Endothelial cell of umbilical vein (primary cell): ENCODE results near the gene MCL1. TPM values are rescaled to one million over a fixed set of nuclear protein-coding genes. Genes with fewer than 3 reads are reported as not detected.
A peak's percentile ranks its signal among the peaks of the same experiment; 100 is the strongest.

Experiments used
- BruUV-seq: library from RNA; stranded (reverse); fragments of 400-500 nt; replicated peaks from 2 replicates; lab custom pipeline; 2021; lab: Mats Ljungman, UMichigan
- CTCF ChIA-PET: fragments of 300-600, 350-600 bp; sonication (Branson Sonifier 250); formaldehyde crosslinking; loops from one replicate; lab custom pipeline; 2021; ENCODE audit warnings: antibody characterized with exemption, inconsistent platforms; lab: Charles Lee
- POLR2A ChIA-PET: fragments of 300-600, 350-600 bp; sonication (Branson Sonifier 250); formaldehyde crosslinking; loops from one replicate; lab custom pipeline; 2021; ENCODE audit warnings: antibody characterized with exemption, inconsistent platforms; lab: Charles Lee
- DNase-seq: peaks from one replicate; pipeline ENCODE4 v3.0.0-alpha.2; 2011; ENCODE audit warnings: low read depth, low spot score
- FAIRE-seq: peaks from 2 replicates; lab custom pipeline; 2011; peaks lifted over from hg19 to GRCh38; lab: Jason Lieb, UNC
- H2AFZ ChIP-seq: 2 replicates; pipeline ENCODE4 v1.6.0; 2012; ENCODE audit warnings: low read depth, low read length, control low read depth, inconsistent platforms
- H3K27ac ChIP-seq: 2 replicates; pipeline ENCODE4 v1.5.1; 2011; ENCODE audit warnings: low read depth, mild to moderate bottlenecking, control low read depth, low read length, moderate library complexity; ENCODE audit not compliant: insufficient read depth
- H3K27me3 ChIP-seq, 2 experiments: 2 replicates each; pipeline versions ENCODE4 v1.6.0 to v1.6.1; 2011; ENCODE audit warnings: low read length in 2 of 2, mixed read lengths in 1 of 2; ENCODE audit not compliant: control insufficient read depth in 2 of 2, insufficient read depth in 2 of 2
- H3K36me3 ChIP-seq, 2 experiments: 2 replicates in 1 of 2; 3 replicates in 1 of 2; pipeline ENCODE4 v1.5.1; 2011; ENCODE audit warnings: low read length in 2 of 2, mild to moderate bottlenecking in 1 of 2, moderate library complexity in 1 of 2; ENCODE audit not compliant: control insufficient read depth in 2 of 2, insufficient read depth in 2 of 2; ENCODE audit errors: extremely low read depth in 1 of 2
- H3K4me1 ChIP-seq: 3 replicates; pipeline ENCODE4 v1.5.1; 2011; ENCODE audit warnings: mild to moderate bottlenecking, low read length; ENCODE audit not compliant: control insufficient read depth, insufficient read depth; ENCODE audit errors: extremely low read depth
- H3K4me2 ChIP-seq: 2 replicates; pipeline ENCODE4 v1.6.1; 2011; ENCODE audit warnings: low read length, control low read depth, mixed read lengths; ENCODE audit not compliant: insufficient read depth
- H3K4me3 ChIP-seq, 3 experiments: fragments of 200-600 bp in 1 of 3; sonication (generic), shearing (Covaris generic) in 1 of 3; replicated peaks in 1 of 3; 2 replicates each; pipeline ENCODE4 v1.5.1; 2011 to 2016; ENCODE audit warnings: control low read depth in 3 of 3, low read length in 3 of 3, mild to moderate bottlenecking in 2 of 3, inconsistent platforms in 1 of 3, low read depth in 1 of 3, moderate library complexity in 1 of 3; ENCODE audit not compliant: insufficient read depth in 1 of 3
- H3K79me2 ChIP-seq: 2 replicates; pipeline ENCODE4 v1.6.0; 2012; ENCODE audit warnings: low read length, inconsistent platforms; ENCODE audit not compliant: control insufficient read depth, insufficient read depth
- H3K9ac ChIP-seq: replicated peaks from 2 replicates; pipeline ENCODE3; 2011; ENCODE audit warnings: low read length, control low read depth; ENCODE audit not compliant: insufficient read depth; ENCODE audit errors: extremely low read depth
- H3K9me1 ChIP-seq: replicated peaks from 3 replicates; pipeline ENCODE4 v1.6.0; 2011; ENCODE audit warnings: mild to moderate bottlenecking, low read length; ENCODE audit not compliant: control insufficient read depth, insufficient read depth; ENCODE audit errors: extremely low read depth
- H3K9me3 ChIP-seq: replicated peaks from 2 replicates; pipeline ENCODE4 v1.5.1; 2012; ENCODE audit warnings: low read length, inconsistent platforms; ENCODE audit not compliant: control insufficient read depth, insufficient read depth
- H4K20me1 ChIP-seq: replicated peaks from 2 replicates; pipeline ENCODE3; 2011; ENCODE audit warnings: mild to moderate bottlenecking, low read length; ENCODE audit not compliant: control insufficient read depth, insufficient read depth; ENCODE audit errors: extremely low read depth
- CTCF ChIP-seq, 2 donors: IDR thresholded peaks; 1 replicate in 1 of 2; 2 replicates in 1 of 2; pipeline ENCODE4 v1.5.1; 2011; ENCODE audit warnings: low read length in 2 of 2, mild to moderate bottlenecking in 2 of 2, moderate library complexity in 2 of 2, control low read depth in 1 of 2, inconsistent platforms in 1 of 2, low read depth in 1 of 2; ENCODE audit not compliant: insufficient read depth in 1 of 2; ENCODE audit errors: extremely low read depth in 1 of 2
- EZH2 ChIP-seq: IDR thresholded peaks from 2 replicates; pipeline ENCODE4 v1.6.1; 2012; ENCODE audit warnings: borderline replicate concordance, low read depth, mild to moderate bottlenecking, moderate library complexity, low read length, inconsistent platforms; ENCODE audit not compliant: severe bottlenecking
- FOS ChIP-seq: IDR thresholded peaks from 2 replicates; pipeline ENCODE4 v1.6.1; 2011; ENCODE audit warnings: mild to moderate bottlenecking, low read length, moderate library complexity, borderline replicate concordance; ENCODE audit not compliant: insufficient read depth
- GATA2 ChIP-seq: IDR thresholded peaks from 2 replicates; pipeline ENCODE4 v1.7.0; 2011; ENCODE audit warnings: low read depth, mild to moderate bottlenecking, moderate library complexity, mixed read lengths, low read length; ENCODE audit not compliant: insufficient read length, insufficient read depth
- JUN ChIP-seq: IDR thresholded peaks from 2 replicates; pipeline ENCODE4 v1.6.1; 2011; ENCODE audit warnings: borderline replicate concordance, low read depth; ENCODE audit not compliant: insufficient read length, insufficient read depth
- MYC ChIP-seq: IDR thresholded peaks from one replicate; pipeline ENCODE4 v1.6.1; 2011; ENCODE audit warnings: mild to moderate bottlenecking, low read depth, low read length
- POLR2A ChIP-seq: IDR thresholded peaks from 2 replicates; pipeline ENCODE4 v1.6.1; 2012; ENCODE audit warnings: low read depth, mild to moderate bottlenecking, control low read depth, low read length
- POLR2AphosphoS5 ChIP-seq: IDR thresholded peaks from 2 replicates; pipeline ENCODE4 v1.6.1; 2012; ENCODE audit warnings: low read depth, mild to moderate bottlenecking, control low read depth, low read length, moderate library complexity; ENCODE audit not compliant: insufficient read depth
- dilution Hi-C: fragments of 300-500 bp; cut with MboI; formaldehyde crosslinking; loops from one replicate; pipeline ENCODE4 v1.15.0; 2019; ENCODE audit warnings: low sequenced_read_pairs; ENCODE audit not compliant: extremely low pct_ligation_motif_present
- intact Hi-C: fragments of 100-400 bp; cut with micrococcal nuclease; formaldehyde crosslinking; loops from one replicate; pipeline ENCODE4 v1.10.0; 2022
- polyA plus RNA-seq, 4 experiments: library from polyadenylated mRNA; depleted of rRNA in 3 of 4; stranded (reverse) in 3 of 4; unstranded in 1 of 4; fragments of >200 nt; gene quantifications; 2 replicates each; pipeline versions ENCODE4 v1.2.1 to v1.2.3, GENCODE V29; 2011 to 2012; ENCODE audit warnings: missing spikeins in 1 of 4
- total RNA-seq: library from RNA; stranded (reverse); gene quantifications from 2 replicates; pipeline ENCODE4 v1.2.3, GENCODE V29; 2021
- TF ChIP-seq, protein P1 (sequence below): IDR thresholded peaks from 2 replicates; pipeline ENCODE4 v1.6.1; 2011; ENCODE audit not compliant: insufficient read depth, insufficient read length

The MCL1 gene
- total and polyA plus RNA-seq, 2 donors (not counting 3 experiments of a cell fraction or from before 2014, with no cell fraction given) = 87.3 to 186 TPM

DNA sequence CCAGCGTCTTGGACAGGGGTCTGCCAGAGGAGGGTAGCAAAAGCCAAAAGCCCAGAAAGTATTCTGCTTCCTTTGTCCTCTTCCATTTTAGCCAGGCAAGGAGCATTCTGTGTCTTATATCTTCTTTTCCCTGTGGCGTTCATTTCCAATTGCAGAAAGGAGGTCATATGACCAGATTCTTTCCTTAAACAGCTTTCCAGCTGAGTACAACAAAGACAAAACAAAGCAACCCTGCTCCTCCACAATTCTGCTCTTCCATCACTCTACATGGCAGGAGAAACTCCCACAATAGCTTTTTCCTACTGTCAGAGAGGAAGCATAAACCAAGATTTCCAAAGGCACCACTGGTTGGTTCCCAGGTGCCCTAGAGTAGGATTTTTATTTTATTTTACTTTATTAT, 30.3 kb upstream of the MCL1 start:
- no peaks in the 10 kb centered on the region for H3K9me1 ChIP-seq
- BruUV-seq = no TSS peak
- dilution Hi-C loops = no loop called here
- H3K9me3 ChIP-seq = no peaks in the 10 kb centered on the region
- intact Hi-C loops = loop anchor here (2.0 kb wide), 1 partner anchor 19 kb away; the partner anchor contains the start of gene ENSA
- H2AFZ ChIP-seq = no peak overlapping the region
- H4K20me1 ChIP-seq = no peaks in the 10 kb centered on the region
- ChIA-PET CTCF (interaction anchor here (1.4 to 1.7 kb wide), 3 partner anchors 11 to 49 kb away, joined by 5 to 6 read pairs (median 5); partner anchors contain the start of gene MCL1), POLR2A (interaction anchor here (1.7 kb wide), 1 partner anchor 31 kb away, joined by 12 read pairs; the partner anchor contains the start of gene MCL1)
- FAIRE-seq (no peak), DNase-seq (peak; percentile 59)
- no peak for TF ChIP-seq GATA2
- H3K4me2 ChIP-seq = no peak overlapping the region
- no peak overlapping the region for H3K9ac ChIP-seq
- H3K27ac ChIP-seq = peak overlapping the region; percentile 100
- H3K36me3 ChIP-seq = no peaks in the 10 kb centered on the region
- H3K4me3 ChIP-seq = no peak overlapping the region
- no peaks in the 10 kb centered on the region for H3K27me3 ChIP-seq
- peaks cover 41% of the 10 kb centered on the region for H3K4me1 ChIP-seq
- H3K79me2 ChIP-seq = peaks cover 8% of the 10 kb centered on the region

DNA sequence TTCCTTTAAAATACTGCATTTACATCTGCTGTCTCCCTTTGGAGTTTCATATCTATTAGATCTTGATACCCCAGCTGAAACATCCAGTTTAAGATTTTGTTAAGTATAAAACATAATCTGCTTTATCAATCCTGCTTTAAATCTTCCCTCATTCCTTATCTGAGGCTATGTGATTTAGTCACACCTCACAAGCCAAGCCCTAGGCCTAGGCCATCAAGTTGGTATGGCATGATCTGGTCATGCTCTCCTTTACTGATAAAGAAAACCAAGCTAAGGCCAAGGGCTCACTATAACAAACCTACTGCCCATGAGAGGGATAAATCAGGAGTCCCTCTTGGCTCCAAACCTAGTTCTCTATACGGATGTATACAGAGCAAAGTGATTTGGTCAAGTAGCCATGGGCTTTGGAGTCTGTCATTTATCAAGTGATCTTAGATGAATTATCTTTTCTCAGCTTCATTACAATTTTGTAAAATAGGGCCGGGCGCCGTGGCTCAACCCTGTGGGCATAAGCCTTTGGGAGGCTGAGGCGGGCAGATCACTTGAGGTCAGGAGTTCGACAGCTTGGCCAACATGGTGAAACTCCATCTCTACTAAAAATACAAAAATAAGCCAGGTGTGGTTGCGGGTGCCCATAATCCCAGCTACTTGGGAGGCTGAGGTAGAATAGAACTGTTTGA, 27.2 kb upstream of the MCL1 start:
- H2AFZ ChIP-seq = no peak overlapping the region
- H3K9me3 ChIP-seq = no peaks in the 10 kb centered on the region
- POLR2A ChIA-PET = interaction anchor here (1.2 kb wide), 1 partner anchor 28 kb away, joined by 4 read pairs; the partner anchor contains the start of gene MCL1
- intact Hi-C loops = no loop called here
- H4K20me1 ChIP-seq = no peaks in the 10 kb centered on the region
- H3K36me3 ChIP-seq = no peaks in the 10 kb centered on the region
- BruUV-seq = no TSS peak
- H3K27me3 ChIP-seq = no peaks in the 10 kb centered on the region
- dilution Hi-C loops = no loop called here
- no peak for DNase-seq
- no peaks in the 10 kb centered on the region for H3K9me1 ChIP-seq
- FAIRE-seq = no peak
- H3K27ac ChIP-seq = no peak overlapping the region
- no peak overlapping the region for H3K4me3 ChIP-seq
- peaks cover 3% of the 10 kb centered on the region for H3K79me2 ChIP-seq
- peaks cover 24% of the 10 kb centered on the region for H3K4me1 ChIP-seq
- TF ChIP-seq FOS (no peak), JUN (no peak), MYC (no peak), EZH2 (no peak), CTCF (IDR thresholded peaks at IDR 0.05; ENCODE audit: extremely low read depth in 1 of 2, insufficient read depth in 1 of 2, low read depth in 1 of 2, low read length in 2 of 2) (no peak), POLR2A (no peak), GATA2 (no peak), POLR2AphosphoS5 (no peak)
- TF ChIP-seq, protein P1, sequence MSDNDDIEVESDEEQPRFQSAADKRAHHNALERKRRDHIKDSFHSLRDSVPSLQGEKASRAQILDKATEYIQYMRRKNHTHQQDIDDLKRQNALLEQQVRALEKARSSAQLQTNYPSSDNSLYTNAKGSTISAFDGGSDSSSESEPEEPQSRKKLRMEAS = no peak
- CTCF ChIA-PET = interaction anchor here (1.7 to 1.9 kb wide), 2 partner anchors 13 to 15 kb away, joined by 4 to 6 read pairs; no protein-coding TSS in a partner anchor
- H3K4me2 ChIP-seq = no peak overlapping the region
- no peak overlapping the region for H3K9ac ChIP-seq
